Measurements from ENCODE around the gene AKT3.
A peak's percentile ranks its signal among the peaks of the same experiment; 100 is the strongest.

Gene AKT3

DNA sequence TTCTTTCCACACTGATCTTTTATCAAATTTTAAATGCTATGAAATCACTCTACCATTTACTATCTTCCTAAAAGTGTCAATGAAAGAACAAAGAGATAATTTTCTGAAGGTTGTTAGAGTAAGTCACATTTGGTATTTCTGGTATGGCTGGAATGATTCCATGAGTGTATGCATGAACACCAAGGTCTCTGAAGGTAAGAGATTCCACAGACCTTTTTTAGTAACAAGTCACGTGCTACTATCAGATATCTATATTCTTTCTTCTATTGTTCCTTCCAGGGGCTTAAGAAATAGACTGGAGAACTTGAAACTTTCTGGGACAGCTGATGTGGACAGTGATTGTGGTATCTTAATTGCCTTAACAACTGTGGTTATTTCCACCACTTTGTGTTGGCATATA, 329.2 kb downstream of the AKT3 start:
- DNase-seq (ENCODE audit: extremely low read depth in 1 of 2, low read depth in 1 of 2), result no peak

DNA sequence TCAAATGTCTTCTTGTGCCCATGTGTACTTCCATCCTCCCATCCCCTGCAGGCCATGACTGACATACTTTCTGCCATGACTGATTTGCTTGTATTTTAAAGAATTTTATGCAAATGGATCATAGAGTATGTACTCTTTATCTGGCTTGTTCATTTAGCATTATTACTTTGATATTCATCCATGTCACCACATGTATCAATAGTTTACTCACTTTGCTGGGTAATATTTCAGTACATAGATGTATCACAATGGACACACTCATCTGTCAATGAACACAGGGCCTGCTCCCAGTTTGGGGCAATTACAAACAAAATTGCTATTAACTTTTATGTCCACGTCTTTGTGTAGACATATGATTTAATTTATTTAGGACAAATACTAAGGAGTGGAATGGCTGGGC, 335.1 kb downstream of the AKT3 start:
- DNase-seq (ENCODE audit: extremely low read depth in 1 of 2, low read depth in 1 of 2), result no peak

DNA sequence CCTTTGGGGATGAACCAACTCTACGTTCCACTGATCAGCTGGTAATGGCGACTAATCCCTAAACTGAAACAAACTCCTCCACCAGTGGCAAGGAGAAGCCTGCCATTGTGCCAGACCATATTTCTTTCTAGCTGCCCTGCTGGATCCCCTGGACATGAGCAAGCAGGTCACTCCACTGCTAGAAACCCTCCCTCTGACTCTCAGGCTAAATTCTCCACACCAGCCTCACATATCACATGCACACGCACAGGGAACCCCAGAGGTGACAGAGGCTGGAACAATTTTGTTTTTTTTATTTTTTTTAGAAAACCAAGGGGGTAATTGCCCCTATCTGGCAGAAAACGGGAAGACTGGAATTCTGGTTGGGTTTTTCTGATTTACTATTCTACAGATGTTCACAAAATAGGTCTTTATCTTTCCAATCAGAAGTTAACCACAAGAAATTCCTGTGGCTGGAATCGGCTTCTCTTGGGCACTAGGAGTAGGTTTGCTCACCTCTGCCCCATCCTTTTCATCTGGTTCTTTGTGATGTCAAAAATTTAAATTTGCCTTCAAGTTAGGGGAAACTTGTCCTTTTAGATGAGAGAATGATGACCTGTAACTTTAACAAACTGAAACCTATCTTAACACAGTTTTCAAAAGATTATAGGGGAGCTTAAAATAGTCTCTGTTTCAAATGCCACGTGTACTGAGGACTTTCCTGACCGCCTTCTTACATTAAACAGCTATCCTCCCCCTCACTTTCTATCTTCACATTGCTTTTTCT, 336.1 kb downstream of the AKT3 start:
- DNase-seq (ENCODE audit: extremely low read depth in 1 of 2, low read depth in 1 of 2), result no peak

DNA sequence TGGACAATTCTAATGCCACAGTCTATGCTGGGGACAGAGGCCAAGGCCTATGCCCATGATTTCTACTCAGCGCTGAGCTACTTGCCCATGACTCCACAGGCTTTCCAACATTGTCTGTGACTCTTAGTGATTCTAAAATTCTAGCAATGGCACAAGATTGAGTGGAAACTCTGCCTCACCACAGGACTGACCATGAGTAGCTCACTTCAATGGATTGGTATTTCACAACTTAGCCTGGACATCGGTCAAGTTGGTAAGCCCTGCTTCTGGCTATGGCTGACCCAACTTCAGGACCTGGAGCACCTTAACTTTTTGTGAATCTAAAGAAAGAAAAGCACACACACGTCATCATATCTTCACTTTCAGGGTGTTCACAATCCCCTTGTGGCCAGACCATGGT, 339.1 kb downstream of the AKT3 start:
- no peak for DNase-seq (ENCODE audit: extremely low read depth in 1 of 2, low read depth in 1 of 2)

DNA sequence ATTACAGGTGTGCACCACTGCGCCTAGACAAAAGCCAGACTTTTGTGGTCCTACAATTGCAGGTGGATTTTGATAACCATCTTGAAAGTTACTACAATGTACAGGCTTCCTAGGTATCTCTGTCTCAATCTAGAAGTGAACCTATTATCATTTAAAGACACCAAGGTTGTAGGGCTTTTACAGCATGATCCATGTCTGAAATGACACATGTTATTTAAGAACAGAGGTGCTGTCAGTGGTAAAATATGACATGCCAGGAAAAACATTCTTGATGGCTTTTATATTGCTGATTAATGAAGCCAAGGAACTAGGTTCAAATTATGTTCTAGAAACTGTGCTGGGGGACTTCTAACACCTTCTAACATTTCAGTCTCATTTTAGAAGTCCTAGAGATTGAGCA, 341.1 kb downstream of the AKT3 start:
- DNase-seq (ENCODE audit: extremely low read depth in 1 of 2, low read depth in 1 of 2), result no peak

DNA sequence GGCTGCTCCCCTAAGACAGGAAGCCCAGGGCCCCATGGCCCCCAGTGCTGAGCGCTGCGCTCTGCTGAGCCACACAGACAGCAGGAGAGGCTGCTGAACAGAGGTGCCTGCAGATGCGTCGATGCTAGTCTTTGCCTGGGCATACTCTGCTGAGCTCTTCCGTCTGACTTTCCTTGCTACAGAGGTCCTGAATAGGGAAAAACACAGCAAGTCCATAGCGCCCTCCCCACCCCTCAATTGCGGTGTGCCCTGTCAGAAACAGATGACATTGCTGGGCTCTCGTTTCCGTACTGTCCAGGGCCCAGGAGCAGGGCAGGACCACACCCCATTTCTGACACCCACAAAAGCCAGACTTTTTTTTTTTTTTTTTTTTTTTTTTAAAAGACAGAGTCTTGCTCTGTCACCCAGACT, 341.7 kb downstream of the AKT3 start:
- peak in 1 of 2 donors; percentile 9 for DNase-seq (ENCODE audit: extremely low read depth in 1 of 2, low read depth in 1 of 2)

DNA sequence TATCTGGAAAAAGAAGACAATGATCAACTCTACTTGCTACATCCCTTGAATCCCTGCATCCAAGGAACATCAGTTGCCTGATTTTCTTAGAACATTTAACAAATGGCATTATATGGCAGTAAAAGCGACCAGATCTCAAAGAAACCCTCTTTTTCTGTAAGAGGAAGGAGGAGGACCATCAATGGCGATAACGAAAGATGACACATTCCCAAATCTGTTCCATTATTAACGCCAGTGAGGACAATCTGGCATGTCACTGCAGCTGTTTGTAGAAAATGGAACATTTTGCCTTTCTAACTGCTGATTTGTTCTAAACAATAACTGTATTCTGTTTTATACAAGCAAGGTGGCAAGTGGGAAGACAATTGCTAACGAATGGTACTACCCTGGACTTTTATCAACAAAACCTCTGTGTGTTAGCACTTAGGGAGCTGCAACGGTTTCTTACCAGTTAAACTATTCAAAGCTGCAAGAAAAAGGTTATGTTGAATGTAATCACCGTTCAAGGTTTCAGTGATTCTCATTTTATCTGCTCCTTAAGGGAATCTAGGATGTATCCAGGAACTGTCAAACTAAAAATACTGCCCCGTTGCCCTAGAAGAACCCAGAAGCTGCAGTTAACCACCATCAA, 342.3 kb downstream of the AKT3 start:
- no peak for DNase-seq (ENCODE audit: extremely low read depth in 1 of 2, low read depth in 1 of 2)

DNA sequence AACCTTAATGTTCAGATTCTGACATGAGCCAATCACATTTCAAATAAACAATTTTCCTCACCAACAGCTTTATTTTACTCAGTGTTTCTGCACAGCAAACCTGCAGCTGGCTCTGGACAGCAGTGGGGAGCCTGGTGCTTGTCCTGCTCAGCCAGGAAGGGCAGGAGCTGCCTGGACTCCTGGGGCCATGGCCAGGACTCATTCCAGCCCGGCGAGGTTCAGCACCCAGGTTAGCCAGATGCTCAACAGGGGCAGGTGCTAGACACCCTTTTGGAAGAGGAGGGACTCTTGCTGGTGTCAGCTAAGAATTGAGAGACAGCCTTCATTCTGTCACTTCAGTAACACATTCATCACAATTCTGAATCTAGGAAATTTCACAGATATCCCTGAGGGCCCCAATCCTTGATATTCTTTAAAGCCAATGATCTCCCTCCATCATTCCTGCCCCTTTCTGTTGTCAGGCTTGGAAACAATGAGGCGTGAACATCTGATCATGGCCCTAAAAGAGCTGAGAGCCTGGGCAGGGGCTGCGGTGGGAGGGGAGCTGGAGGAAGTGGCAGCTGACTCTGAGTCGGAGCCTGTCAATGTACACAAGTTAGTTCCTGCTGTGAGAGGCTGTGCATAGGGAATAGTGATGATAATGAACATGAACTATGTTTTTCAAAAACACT, 342.9 kb downstream of the AKT3 start:
- no peak for DNase-seq (ENCODE audit: extremely low read depth in 1 of 2, low read depth in 1 of 2)

DNA sequence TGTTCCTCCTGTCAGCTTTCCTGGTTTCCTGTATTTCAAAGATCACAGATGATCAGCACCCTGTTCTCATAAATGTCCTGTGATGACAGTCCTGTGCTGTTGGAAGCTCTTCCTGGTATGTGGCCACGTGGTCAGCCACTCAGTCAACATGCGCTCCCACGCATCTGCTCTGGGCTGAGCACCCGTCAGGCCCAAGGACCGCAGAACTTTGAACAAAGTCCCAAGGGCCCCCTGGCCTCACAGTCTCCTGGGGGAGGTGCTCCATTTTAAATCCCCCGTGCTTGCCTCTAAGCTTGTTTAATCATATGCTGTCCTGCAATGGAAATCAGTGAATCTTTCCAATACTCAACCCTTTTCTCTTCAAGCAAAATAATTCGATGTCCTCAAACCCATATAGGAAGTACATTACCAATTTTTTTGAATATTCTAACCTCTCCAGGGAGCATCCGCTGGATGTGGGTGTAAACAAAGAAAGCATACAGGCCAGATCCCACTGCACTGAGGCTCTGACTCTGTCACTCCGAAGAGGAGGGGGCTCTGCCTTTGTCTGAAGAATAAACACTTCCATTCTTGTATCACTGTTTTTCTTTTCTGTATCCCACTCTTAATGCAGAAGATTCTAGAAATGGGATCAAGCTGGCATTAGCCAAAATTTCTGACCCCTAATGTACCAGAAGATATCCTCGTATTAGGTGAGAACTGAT, 343.9 kb downstream of the AKT3 start:
- DNase-seq (ENCODE audit: extremely low read depth in 1 of 2, low read depth in 1 of 2), result no peak

DNA sequence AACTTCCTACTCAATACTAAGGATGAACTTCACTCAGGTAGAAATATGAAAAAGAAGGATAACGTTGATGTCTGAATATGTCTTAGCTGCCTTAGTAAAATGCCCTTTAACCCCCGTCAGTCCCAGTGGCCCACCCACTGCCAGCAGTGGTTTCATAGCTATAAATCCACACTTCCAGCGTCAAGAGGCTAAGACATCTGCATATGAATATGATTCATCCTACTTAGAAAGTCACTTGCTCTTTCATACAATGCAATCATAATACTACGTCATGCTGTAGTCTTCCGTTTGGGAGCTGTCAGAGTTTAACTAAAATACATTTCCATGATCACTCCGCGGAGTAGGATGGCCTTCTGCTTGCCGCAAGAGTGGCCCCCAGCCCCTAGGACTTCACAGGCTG, 346.9 kb downstream of the AKT3 start:
- DNase-seq (ENCODE audit: extremely low read depth in 1 of 2, low read depth in 1 of 2), result no peak

DNA sequence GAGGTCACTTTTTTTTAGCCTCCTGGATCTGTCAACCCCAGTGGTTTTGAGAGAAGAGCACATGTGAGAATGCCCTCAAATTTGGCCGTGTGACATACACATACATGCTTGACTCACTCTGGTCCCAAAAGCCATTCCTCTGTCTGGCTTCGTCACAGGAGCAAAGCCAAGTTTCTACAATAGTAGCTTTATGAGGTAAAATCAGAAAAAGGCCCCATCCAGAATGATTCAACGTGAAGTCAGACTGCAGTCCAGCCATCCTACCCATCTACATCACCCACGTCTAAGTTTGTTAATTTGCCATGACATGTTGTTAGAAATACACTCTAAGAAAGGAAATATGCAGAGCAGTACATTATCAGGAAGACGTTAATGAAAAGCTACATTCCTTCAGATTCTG, 349.0 kb downstream of the AKT3 start:
- DNase-seq (ENCODE audit: extremely low read depth in 1 of 2, low read depth in 1 of 2), result no peak

DNA sequence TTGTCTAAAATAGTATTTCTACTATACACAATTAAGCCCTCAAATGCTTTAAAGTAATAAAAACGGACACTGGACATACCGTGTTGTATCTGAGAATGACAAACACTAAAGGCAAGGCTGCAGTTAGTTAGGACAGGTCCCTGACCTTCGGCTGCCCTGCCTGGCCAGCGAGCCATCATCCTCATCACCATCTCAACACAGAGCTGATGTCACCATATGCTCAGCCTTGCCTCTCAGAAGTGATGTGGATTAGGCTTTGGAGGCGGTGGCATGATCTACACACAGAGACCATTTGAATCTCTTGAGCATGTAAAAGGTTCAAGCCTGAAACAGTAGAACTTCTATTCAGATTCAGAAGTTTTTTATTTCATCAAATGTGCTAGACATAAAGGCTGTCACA, 349.5 kb downstream of the AKT3 start:
- no peak for DNase-seq (ENCODE audit: extremely low read depth in 1 of 2, low read depth in 1 of 2)

DNA sequence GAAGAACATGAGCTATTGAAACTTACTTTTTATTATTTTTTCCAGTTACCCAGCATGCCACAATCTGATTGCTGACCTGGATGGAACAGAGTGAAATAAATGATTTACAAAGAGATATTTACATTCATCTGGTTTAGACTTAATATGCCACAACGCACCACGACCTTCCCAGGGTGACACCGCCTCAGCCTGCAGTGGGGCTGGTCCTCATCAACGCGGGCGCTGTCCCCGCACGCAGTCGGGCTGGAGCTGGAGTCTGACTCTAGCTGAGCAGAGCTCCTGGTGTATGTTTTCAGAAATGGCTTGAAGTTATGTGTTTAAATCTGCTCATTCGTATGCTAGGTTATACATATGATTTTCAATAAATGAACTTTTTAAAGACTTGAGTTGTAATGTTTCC, 350.3 kb downstream of the AKT3 start:
- no peak for DNase-seq (ENCODE audit: extremely low read depth in 1 of 2, low read depth in 1 of 2)

DNA sequence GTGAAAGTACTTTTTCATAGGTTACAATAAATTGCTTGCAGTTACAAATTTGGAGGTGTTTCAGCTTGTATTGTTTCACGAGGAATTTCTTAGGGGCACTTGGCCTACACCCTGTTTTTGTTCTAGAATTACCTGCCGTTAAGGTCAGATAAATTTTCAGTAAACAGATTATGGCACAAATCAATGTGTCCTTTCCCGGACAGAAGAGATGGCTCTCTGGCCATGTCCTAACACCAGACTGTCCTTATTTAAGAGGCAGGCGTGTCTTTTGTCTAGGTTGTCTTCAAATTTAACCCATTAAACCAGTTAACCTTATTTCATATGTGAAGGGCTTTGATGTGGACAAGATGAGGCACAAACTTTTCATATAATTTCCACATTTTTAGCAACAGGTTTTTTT, 350.8 kb downstream of the AKT3 start:
- DNase-seq (ENCODE audit: extremely low read depth in 1 of 2, low read depth in 1 of 2), result no peak

DNA sequence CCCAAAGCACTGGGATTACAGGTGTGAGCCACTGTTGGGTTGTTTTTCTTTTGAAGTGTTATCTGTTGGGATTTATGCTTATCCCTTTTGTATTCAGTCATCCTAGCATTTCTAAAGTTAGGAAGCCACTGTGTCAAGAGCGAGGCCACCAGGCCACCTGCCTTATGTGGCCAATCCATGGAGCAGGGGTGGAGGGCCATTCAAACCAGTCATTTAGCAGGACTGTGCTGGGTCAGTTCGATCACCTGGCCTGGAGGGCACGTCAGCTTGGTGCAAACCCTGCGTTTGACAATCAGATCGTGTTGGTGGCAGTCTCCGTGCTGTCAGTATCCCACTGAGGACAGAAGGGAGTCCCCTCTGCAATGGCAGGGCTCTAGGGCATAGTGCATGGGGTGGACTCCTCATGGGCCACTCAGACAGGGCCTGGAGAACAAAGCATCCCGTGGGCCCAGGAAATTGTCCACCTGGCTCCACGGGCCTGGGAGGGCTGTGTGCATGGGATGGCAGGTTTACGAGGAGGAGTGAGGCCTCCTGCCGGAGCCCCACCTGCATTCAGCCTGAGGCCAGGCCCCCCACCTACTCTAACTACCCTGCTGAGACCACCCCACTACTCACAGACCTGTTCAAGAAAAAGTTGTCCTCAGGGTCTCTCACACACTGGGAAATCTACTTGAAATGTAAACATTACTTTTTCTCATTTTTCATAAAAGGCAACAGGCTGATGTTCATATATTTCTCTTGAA, 351.9 kb downstream of the AKT3 start:
- DNase-seq (ENCODE audit: extremely low read depth in 1 of 2, low read depth in 1 of 2), result no peak

DNA sequence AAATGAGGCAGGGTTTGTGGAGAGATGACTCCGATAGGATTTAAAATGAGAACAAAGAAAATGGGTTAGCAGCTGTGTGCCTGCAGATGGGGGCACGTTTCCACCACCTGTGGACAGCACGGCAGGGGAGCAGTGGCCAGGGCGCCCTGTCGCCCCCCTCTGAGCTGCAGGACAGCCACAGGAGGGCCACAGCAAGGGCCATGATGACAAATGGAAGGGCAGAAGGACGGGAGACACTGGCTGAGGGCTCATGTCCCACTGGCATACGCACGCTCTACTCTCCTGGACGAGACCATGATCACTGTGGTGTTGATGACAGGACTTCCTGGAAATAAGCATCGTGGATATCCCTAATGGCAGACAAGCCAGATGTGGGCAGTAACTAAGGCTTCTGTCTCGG, 353.2 kb downstream of the AKT3 start:
- no peak for DNase-seq (ENCODE audit: extremely low read depth in 1 of 2, low read depth in 1 of 2)

DNA sequence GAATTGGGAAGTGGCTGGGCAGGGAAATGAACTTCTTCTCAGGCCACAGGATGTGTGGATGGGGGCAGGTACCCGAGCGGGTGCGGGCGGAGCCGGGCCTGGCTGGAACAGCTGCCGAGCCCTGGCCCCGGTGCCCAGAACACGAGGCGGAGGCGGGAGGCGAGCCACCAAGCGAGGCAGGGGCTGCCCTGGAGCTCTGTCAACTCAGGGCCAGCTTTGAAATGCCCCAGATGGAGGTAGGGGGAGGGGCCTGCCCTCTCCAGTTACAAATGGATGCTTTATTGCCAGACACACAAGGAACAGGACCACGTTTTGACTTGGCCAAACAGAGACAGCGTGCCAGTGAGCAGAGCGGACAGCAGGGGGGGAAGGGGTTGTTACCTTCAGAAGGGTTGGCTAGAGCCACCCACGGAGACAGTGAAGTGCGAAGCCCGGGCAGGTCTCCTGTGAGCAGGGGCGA, 353.8 kb downstream of the AKT3 start:
- no peak for DNase-seq (ENCODE audit: extremely low read depth in 1 of 2, low read depth in 1 of 2)

DNA sequence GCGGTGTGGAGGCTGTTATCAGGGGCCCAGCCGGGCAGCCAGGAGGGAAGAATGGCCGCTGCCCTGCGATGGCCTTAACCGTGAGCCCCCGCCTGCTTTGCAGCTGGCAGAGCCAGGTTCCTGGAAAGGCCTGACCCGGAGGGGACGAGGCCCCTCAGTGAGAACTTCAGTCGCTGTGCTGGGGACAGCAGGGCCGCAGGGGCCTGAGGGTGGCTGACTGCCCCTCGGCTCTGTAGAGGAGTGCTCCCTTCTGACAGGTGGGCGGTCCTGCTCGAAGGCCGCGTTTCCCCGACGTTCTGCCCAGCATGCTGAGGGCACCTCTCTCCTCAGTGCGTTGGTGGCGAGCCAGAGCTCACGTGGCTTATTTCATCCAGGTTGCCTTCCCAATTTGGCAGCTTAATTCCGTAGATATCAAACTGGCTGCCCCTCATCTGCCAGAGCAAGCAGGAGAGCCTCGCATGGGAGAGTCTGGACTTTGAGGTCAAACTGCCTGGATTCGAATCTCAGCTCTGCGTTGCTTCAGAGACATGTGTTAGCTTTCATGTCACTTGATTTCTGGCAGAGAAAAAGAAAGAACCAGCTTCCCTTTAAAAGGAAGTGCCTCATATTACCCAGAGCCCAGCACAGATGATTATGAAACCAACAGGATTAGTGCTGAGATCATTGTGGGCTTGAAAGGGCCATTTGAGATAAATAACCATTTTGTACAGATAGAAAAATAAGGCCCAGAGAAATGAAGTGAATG, 354.4 kb downstream of the AKT3 start:
- DNase-seq (ENCODE audit: extremely low read depth in 1 of 2, low read depth in 1 of 2), result no peak

DNA sequence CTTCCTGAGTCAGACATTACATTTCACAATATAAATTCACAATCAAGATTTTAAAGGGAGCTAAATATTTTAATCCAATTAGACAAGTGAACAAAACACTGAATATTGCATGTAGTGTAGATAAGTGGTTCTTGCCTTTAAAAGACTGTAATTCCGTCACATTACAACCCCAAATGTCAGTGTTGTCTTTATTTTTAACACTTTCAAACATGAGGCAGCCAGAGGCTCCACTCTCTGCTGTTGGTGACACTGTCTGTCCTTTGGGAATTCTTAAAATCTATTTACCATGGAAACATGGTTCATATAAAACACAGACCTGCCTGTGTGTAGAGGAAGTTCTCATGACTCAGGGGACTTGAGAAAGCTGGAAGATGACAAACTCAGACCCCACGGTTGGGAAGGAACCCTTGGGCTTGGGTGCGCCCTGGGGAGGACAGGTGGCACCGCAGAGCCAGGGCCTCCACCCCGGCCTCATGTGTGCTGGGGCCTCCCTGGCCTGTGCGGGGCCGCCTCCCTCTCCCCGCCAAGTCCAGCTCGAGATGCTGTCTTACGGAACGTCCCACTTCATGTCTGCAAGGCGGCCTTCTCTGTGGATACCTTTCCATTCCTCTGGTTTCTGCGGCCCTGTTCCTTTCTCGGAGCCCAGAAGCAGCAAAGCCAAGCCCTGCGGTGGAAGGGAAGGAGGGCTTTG, 355.2 kb downstream of the AKT3 start:
- no peak for DNase-seq (ENCODE audit: extremely low read depth in 1 of 2, low read depth in 1 of 2)

Data from stimulated activated CD8-positive, alpha-beta memory T cell treated with anti-CD3 and anti-CD28 coated beads, Interleukin-7, amount 100 ng/mL, for 48 hours (primary cell).